COR-L47 (cell line): ENCODE results near the gene TBX21.

Source experiments
- DNase-seq: peaks from one replicate; lab custom pipeline; 2025; lab: John Stamatoyannopoulos, UW

The TBX21 gene

GRCh38 chr17:47697906-47698711, 34.9 kb upstream of the TBX21 start:
- DNase-seq, result no peak

- peak; percentile 34 for DNase-seq
These were observed 34.1 kb upstream of the TBX21 start for GRCh38 chr17:47698749-47699535.

DNA sequence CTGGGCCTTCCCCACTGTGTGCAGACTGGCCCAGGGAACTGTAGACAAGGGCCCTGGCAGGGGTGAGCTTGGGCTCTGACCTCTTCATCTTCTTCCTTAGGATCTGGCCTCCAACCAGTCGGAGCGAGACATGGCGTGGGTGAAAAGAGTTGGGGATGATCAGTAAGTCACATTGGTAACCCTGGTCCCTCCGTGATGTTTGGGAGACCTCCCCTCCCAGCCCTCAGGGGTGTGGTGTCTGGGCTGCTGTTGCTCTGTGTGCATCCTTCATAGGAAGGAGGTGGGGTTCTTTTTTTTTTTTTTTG, 33.5 kb upstream of the TBX21 start:
- DNase-seq, result no peak

DNA sequence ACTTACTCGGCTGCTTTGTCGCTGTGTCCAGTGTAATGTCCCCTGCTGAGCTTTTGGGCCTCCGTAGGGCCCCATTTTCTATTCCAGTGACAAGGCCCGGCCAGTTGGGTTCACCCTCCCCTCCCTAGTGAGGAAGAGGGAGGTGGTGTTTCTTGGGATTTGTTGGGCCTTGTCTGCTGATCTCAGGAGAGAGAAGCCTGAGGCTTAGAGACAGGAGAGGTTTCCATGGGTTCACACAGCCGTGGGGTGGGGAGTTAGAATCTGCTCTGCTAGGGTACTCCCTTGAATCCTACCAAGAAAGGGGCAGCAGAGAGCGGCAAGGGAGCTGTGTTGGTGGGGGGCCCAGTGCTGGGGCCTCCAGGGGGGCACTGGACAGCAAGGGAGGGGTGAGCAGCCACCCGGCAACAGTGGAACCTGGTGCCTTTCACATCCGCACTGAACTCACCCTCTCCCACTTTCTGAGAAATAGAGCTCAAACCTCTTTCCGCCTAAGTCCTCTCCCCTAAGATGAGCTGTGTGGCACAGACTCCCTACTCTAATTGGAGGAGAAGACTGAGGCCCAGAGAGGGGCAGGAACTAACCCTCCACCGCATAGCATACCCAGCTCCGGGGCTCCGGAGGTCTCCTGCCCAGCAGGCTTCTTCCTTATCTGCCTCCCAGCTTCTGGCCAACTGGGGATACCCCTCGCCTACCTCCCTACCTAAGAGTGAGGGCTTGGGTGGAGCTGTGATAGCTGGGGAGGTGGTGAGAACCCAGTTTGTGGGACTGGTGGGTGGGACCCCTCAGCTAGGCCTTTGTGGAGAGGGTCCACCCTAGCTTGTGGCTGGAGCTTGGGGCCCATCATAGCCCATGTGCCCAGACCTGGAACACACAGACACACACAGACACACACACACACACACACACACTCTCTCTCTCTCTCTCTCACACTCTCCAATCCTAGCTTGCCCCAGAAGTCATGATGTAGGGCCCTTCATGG, 32.3 kb upstream of the TBX21 start:
- DNase-seq, result no peak

DNA sequence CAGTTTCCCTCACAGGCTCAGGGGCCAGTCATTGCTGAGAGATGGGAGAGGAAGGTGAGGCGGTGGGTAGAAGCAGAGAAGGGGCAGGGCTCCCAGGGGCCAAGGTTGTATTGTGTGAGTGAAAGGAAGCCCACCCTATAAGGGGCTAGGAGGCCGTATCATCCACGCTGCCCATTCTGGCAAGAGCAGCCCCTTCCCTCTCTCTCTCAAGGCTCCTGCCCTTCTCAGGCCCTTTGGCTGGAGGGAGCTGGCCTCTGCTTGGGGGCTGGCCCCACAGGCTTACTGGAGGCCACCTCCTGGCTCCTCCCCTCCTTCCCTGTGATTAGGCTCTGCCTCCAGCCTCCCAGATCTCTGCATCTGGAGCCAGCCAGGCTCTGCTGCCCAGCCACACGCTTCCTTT, 31.4 kb upstream of the TBX21 start:
- no peak for DNase-seq

DNA sequence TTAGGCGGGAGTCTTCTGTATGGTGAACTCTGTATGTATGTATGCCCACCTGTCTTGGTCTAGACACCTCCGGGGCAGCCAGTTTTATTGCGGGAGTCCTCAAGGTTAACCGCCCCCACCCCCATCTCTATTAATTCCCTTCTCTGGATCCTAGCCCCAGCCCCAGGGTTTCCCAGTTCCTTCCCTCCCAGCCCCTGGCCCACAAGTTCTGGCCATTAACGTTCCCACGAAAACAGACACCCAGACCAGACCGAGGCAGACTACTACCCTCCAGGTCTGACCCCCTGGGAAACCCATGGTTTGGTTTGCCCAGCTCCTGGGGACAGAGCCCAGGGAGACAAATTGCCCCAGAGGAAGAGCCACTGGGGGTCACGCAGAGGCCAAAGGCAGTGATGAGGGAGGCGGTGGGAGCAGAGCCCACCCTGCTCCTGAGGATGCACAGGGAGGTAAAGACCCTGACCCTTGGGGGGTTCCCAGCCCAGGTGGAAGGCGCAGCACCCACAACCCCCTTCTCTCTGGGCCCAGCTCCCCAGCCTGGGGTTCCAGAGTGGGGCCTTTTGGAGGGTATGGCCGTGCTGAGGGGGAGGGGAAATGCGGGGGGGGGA, 30.5 kb upstream of the TBX21 start:
- DNase-seq, result no peak

- no peak for DNase-seq
These were observed 29.8 kb upstream of the TBX21 start for GRCh38 chr17:47703191-47703591.

DNA sequence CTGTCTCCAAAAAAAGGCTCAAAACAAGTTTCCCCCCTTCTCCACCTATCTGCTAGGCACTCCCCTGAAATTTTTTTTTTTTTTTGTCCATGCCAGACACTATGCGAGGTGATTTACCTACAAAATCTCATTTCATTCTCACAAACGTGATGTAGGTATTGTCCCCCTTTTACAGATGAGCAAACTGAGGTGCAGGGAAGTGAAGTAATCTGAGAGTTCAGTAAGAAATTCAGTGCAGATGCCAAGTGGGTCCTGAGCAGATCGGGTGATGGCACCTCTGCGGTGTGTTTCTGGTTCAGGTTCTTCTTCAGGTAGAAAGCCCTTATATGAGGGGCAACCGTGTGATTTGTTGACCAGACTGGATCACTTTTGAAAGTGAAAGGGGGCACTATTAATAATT, 29.4 kb upstream of the TBX21 start:
- DNase-seq, result no peak

- DNase-seq, result no peak
These were observed 28.9 kb upstream of the TBX21 start for GRCh38 chr17:47704116-47704515.

- no peak for DNase-seq
These were observed 28.3 kb upstream of the TBX21 start for GRCh38 chr17:47704736-47705135.

GRCh38 chr17:47705536-47706530, 27.2 kb upstream of the TBX21 start:
- no peak for DNase-seq

DNA sequence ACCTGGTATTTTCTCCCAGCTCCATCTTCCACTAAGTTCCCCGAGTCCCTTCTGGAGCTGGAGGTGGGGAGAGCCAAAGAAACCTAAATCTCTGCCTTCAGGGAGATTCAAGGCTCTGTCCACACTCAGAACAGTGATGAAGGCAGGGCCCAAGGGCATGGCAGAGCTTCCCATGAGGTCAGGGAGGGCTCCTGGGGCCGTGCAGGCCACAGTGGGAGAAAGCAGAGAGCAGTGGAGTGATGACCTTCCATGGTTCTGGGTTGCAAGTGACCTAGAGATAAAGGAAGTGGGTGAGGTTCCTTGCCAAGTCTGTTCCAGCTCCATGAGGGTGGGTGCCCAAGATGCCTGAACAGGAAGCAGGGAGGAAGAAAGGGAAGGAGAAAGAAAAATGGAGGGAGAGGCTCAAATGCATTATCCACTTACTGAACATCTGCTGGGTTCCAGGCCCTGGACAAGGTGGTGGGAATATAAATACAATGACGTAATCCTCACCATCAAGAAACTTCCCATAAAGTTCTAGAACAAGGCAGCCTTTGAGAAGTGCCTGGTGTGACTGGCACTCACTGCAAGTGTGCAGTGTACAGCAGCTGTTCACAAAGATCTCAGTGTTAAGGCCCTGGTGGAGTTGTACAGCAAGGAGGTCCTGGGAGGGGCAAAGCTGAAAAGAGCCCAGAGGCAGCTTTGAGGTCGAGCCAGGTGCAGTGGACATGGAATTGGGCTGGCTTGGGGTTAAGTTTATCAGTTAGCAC, 25.8 kb upstream of the TBX21 start:
- DNase-seq, result no peak

- no peak for DNase-seq
These were observed 25.2 kb upstream of the TBX21 start for GRCh38 chr17:47707884-47708283.

GRCh38 chr17:47708312-47708863, 24.6 kb upstream of the TBX21 start:
- DNase-seq, result no peak

GRCh38 chr17:47708864-47709541, 24.0 kb upstream of the TBX21 start:
- no peak for DNase-seq

GRCh38 chr17:47709594-47709993, 23.4 kb upstream of the TBX21 start:
- DNase-seq, result no peak

DNA sequence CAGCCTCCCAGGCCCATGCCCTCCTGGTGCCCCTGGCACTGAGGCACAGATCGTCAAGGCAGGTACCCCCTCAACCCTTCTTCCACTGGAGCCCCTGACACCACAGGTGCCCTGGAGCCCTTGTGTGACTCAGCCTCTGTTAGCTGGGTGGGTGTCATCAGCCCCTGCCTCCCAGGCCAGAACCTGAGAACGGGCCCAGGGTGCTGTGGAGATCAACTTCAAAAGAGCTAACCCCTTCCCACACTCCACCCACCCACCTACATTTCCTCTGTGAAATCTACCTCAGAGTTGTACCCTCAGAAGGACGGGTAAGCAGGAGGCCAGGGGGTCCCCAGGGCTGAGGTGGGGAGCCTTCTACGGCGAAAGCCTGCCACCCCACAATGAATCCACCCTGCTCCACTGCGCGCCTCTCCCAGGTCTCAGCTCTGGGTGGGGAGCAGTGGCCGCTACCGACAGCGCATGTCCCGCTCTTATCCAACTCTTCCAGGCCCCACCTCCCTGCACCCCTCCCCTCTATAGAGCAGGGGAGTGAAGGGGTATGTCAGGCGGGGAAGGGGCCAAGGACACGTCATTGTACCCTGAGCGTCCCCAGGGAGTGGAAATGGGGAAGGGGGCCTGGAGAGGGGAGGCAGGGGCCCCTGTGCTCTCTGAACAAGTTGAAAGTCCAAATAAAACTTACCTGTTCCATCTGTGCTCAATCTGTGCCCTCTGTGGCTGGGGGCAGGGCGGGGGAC, 21.5 kb upstream of the TBX21 start:
- DNase-seq, result no peak

GRCh38 chr17:47712330-47713023, 20.6 kb upstream of the TBX21 start:
- no peak for DNase-seq
